Activated CD8-positive, alpha-beta T cell treated with anti-CD3 and anti-CD28 coated beads for 36 hours (primary cell): Measurements from ENCODE around the gene PLEKHA6. TPM values are rescaled to one million over a fixed set of nuclear protein-coding genes. Genes with fewer than 3 reads are reported as not detected.

ENCODE experiments used
- ATAC-seq: fragments of 200-7000 bp; cut with Tn5 transposase; one replicate; pipeline ENCODE4 v1.10.0; 2021; ENCODE audit warnings: mild to moderate bottlenecking, moderate library complexity
- CTCF ChIA-PET: fragments of 350-600 bp; sonication (Branson Sonifier 250); formaldehyde crosslinking; loops from one replicate; lab custom pipeline; 2021; ENCODE audit warnings: antibody characterized with exemption; lab: Charles Lee
- POLR2A ChIA-PET: fragments of 350-600 bp; sonication (Branson Sonifier 250); formaldehyde crosslinking; loops from one replicate; lab custom pipeline; 2021; ENCODE audit warnings: antibody characterized with exemption; lab: Charles Lee
- DNase-seq: peaks from one replicate; pipeline ENCODE4 v3.0.0-alpha.2; 2020
- H3K27ac Mint-ChIP-seq: one replicate; pipeline ENCODE4 v1.8.0; 2021; ENCODE audit warnings: mild to moderate bottlenecking, mixed read lengths
- H3K27me3 Mint-ChIP-seq: one replicate; pipeline ENCODE4 v1.8.0; 2021; ENCODE audit warnings: mixed read lengths
- H3K36me3 Mint-ChIP-seq: one replicate; pipeline ENCODE4 v1.8.0; 2021; ENCODE audit warnings: low read depth, mixed read lengths
- H3K4me1 Mint-ChIP-seq: one replicate; pipeline ENCODE4 v1.8.0; 2021; ENCODE audit warnings: low read depth, mixed read lengths
- H3K4me3 Mint-ChIP-seq: one replicate; pipeline ENCODE4 v1.8.0; 2021; ENCODE audit warnings: mild to moderate bottlenecking, moderate library complexity, mixed read lengths
- H3K9me3 Mint-ChIP-seq: one replicate; pipeline ENCODE4 v1.8.0; 2021; ENCODE audit warnings: mixed read lengths
- intact Hi-C: fragments of 100-400 bp; cut with micrococcal nuclease; formaldehyde crosslinking; loops from one replicate; pipeline ENCODE4 v1.10.0; 2022
- total RNA-seq, 2 experiments: library from RNA; stranded (reverse); gene quantifications; one replicate each; pipeline ENCODE4 v1.2.3, GENCODE V29; 2021
- TF ChIP-seq, protein P1 (sequence below): fragments of 200-600 bp; IDR thresholded peaks from one replicate; pipeline ENCODE4 v1.8.0; 2022; ENCODE audit warnings: antibody characterized with exemption, mild to moderate bottlenecking

PLEKHA6 gene
- total RNA-seq, 2 experiments from 2014 or later, result 3.0 to 3.7 TPM

DNA sequence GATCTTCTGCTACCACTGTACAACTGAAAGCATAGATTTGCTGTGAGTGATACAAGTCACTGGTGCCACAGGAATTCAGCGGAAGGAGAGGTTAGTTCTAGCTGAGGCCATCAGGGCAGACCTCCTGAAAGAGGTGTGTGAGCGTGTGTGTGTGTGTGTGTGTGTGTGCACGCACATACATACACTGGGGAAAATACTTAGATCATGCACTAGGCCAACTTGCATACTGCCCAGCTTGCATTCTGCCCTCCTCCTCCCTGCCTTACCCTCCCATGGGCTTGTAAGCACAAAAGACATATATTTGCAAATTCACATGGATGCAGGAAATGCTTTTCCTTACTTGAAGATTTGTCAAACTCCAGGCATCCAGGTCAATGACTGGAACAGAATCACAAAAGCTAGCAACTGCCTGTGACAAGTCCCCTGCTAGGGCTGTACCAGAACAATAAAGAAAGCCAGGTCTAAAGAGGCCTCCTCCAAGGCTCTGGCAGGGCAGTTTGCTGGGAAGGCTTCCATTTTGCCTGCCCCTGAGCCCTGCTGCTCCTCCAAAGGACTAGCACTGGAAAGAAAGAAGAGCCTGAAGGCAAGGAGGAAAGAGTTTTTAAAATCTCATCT is 23.2 kb downstream of the PLEKHA6 start:
- H3K9me3 Mint-ChIP-seq, result no peaks in the 10 kb centered on the region
- POLR2A ChIA-PET, result no interaction called here
- H3K27ac Mint-ChIP-seq, result no peak overlapping the region
- no peaks in the 10 kb centered on the region for H3K36me3 Mint-ChIP-seq
- no peak overlapping the region for H3K4me3 Mint-ChIP-seq
- intact Hi-C loops, result no loop called here
- no peak for DNase-seq
- peaks cover 4% of the 10 kb centered on the region for H3K27me3 Mint-ChIP-seq
- TF ChIP-seq, protein P1, sequence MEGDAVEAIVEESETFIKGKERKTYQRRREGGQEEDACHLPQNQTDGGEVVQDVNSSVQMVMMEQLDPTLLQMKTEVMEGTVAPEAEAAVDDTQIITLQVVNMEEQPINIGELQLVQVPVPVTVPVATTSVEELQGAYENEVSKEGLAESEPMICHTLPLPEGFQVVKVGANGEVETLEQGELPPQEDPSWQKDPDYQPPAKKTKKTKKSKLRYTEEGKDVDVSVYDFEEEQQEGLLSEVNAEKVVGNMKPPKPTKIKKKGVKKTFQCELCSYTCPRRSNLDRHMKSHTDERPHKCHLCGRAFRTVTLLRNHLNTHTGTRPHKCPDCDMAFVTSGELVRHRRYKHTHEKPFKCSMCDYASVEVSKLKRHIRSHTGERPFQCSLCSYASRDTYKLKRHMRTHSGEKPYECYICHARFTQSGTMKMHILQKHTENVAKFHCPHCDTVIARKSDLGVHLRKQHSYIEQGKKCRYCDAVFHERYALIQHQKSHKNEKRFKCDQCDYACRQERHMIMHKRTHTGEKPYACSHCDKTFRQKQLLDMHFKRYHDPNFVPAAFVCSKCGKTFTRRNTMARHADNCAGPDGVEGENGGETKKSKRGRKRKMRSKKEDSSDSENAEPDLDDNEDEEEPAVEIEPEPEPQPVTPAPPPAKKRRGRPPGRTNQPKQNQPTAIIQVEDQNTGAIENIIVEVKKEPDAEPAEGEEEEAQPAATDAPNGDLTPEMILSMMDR, result no peak
- ATAC-seq, result no peak
- no peaks in the 10 kb centered on the region for H3K4me1 Mint-ChIP-seq
- CTCF ChIA-PET, result no interaction called here

GRCh38 chr1:204335533-204335932 is 24.2 kb downstream of the PLEKHA6 start:
- DNase-seq (no peak), ATAC-seq (no peak)
- Mint-ChIP-seq H3K9me3 (no peaks in the 10 kb centered on the region), H3K36me3 (no peaks in the 10 kb centered on the region), H3K4me1 (no peaks in the 10 kb centered on the region), H3K27me3 (peaks cover 3% of the 10 kb centered on the region), H3K27ac (no peak overlapping the region), H3K4me3 (no peak overlapping the region)
- ChIA-PET CTCF (no interaction called here), POLR2A (no interaction called here)
- TF ChIP-seq, protein P1, result no peak
- intact Hi-C loops, result no loop called here

DNA sequence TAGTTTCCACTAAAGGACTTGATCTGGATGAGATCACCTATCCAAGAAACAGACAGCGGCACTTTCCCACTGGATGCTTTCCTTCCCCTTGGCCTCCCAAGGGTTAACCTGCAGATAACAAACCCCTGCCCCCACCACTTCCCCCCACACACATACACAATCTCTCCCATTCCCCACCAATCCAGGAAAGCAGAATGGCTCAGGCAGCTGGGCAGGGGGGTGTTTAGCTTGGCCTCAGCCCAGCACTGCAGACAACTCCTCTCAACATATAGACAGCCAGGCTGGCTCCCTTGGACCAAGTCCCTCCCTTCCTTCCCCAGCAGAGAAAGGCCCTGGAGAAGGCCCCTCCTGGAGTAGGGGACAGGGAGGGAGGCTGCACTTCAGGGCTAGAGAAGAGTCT is 24.6 kb downstream of the PLEKHA6 start:
- no peaks in the 10 kb centered on the region for H3K4me1 Mint-ChIP-seq
- TF ChIP-seq, protein P1, result no peak
- no peak overlapping the region for H3K27ac Mint-ChIP-seq
- ChIA-PET CTCF (no interaction called here), POLR2A (no interaction called here)
- no peaks in the 10 kb centered on the region for H3K9me3 Mint-ChIP-seq
- H3K4me3 Mint-ChIP-seq, result no peak overlapping the region
- intact Hi-C loops, result no loop called here
- no peak for ATAC-seq
- peaks cover 2% of the 10 kb centered on the region for H3K27me3 Mint-ChIP-seq
- no peaks in the 10 kb centered on the region for H3K36me3 Mint-ChIP-seq
- DNase-seq, result no peak

DNA sequence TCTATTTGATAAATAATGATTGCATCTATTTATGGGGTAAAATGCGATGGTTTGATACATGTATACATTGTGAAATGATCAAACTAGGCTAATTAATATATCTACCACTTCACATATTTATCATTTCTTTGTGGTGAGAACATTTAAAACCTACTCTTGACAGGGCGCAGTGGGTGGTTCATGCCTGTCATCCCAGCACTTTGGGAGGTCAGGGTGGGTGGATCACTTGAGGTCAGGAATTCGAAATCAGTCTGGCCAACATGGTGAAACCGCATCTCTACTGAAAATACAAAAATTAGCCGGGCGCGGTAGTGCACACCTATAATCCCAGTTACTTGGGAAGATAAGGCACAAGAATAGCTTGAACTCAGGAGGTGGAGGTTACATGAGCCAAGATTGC is 25.3 kb downstream of the PLEKHA6 start:
- POLR2A ChIA-PET, result no interaction called here
- H3K4me3 Mint-ChIP-seq, result no peak overlapping the region
- H3K9me3 Mint-ChIP-seq, result no peaks in the 10 kb centered on the region
- no peak overlapping the region for H3K27ac Mint-ChIP-seq
- CTCF ChIA-PET, result interaction anchor here (1.0 kb wide), 1 partner anchor 96 kb away, joined by 3 read pairs; no protein-coding TSS in a partner anchor
- H3K4me1 Mint-ChIP-seq, result no peaks in the 10 kb centered on the region
- intact Hi-C loops, result no loop called here
- no peak for DNase-seq
- H3K36me3 Mint-ChIP-seq, result no peaks in the 10 kb centered on the region
- ATAC-seq, result no peak
- H3K27me3 Mint-ChIP-seq, result peaks cover 2% of the 10 kb centered on the region
- TF ChIP-seq, protein P1, result no peak

DNA sequence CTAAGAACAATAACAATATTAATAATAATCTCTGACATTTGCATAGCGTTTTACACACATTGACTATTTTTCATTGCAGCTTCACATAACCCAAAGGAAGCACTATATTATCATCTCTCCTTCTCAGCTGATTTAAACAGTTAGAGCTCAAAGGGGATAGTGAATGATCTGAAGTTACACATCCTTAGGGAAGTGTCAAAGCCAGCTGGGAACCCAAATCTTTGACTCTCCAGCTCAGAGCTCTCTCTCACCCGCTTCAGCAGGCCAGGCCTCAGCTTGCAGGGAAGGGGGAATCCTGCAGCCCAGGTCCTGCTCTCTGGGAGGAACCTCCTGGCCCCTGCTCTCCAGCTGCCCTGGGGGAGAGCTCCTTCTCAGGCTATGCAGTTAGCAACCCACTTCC is 26.3 kb downstream of the PLEKHA6 start:
- TF ChIP-seq, protein P1, result no peak
- no peaks in the 10 kb centered on the region for H3K36me3 Mint-ChIP-seq
- intact Hi-C loops, result no loop called here
- no peak overlapping the region for H3K27ac Mint-ChIP-seq
- ChIA-PET POLR2A (interaction anchor here (1.3 kb wide), 1 partner anchor 10 kb away, joined by 3 read pairs; no protein-coding TSS in a partner anchor), CTCF (interaction anchor here (0.9 to 1.5 kb wide), 4 partner anchors 31 to 169 kb away, joined by 3 to 4 read pairs (median 3); no protein-coding TSS in a partner anchor)
- no peaks in the 10 kb centered on the region for H3K9me3 Mint-ChIP-seq
- no peak for ATAC-seq
- H3K4me1 Mint-ChIP-seq, result no peaks in the 10 kb centered on the region
- DNase-seq, result no peak
- no peak overlapping the region for H3K4me3 Mint-ChIP-seq
- H3K27me3 Mint-ChIP-seq, result peaks cover 2% of the 10 kb centered on the region
